HEK293 (cell line): Measurements from ENCODE around the gene HIPK2.

ENCODE experiments used
- CTCF ChIA-PET: fragments of 350-600 bp; formaldehyde crosslinking; extraction: SDS; loops from one replicate; lab custom pipeline; 2021; ENCODE audit warnings: antibody characterized with exemption; lab: Yijun Ruan, JAX
- POLR2A ChIA-PET: fragments of 300-600 bp; formaldehyde crosslinking; extraction: SDS; loops from one replicate; lab custom pipeline; 2020; ENCODE audit warnings: antibody characterized with exemption, inconsistent platforms; lab: Yijun Ruan, JAX
- H3K27ac ChIP-seq: fragments of 200-500 bp; sonication (Bioruptor generic); 2 replicates; pipeline ENCODE4 v1.5.1; 2014; ENCODE audit warnings: low read depth, low read length, control low read depth, inconsistent platforms; ENCODE audit errors: extremely low read depth
- H3K36me3 ChIP-seq, 2 experiments: fragments of 200-500 bp in 1 of 2; sonication (Bioruptor generic) in 1 of 2; 1 replicate in 1 of 2; 2 replicates in 1 of 2; pipeline ENCODE4 v1.5.1; 2014 to 2017; ENCODE audit warnings: inconsistent platforms in 2 of 2, low read length in 2 of 2; ENCODE audit not compliant: control insufficient read depth in 2 of 2, insufficient read depth in 1 of 2
- H3K4me1 ChIP-seq: fragments of 200-500 bp; sonication (Bioruptor generic); 2 replicates; pipeline ENCODE4 v1.5.1; 2014; ENCODE audit warnings: mild to moderate bottlenecking, low read length, inconsistent platforms; ENCODE audit not compliant: control insufficient read depth, insufficient read depth
- H3K4me3 ChIP-seq: 2 replicates; pipeline ENCODE4 v1.5.1; 2011; ENCODE audit warnings: low read depth, mild to moderate bottlenecking, control low read depth, low read length, moderate library complexity
- H3K9me3 ChIP-seq: fragments of 200-500 bp; sonication (Bioruptor generic); 2 replicates; pipeline ENCODE4 v1.5.1; 2014; ENCODE audit warnings: low read depth, low read length, inconsistent platforms; ENCODE audit not compliant: control insufficient read depth, insufficient read depth
- GFI1B ChIP-seq: fragments of 450-650 bp; formaldehyde crosslinking; IDR thresholded peaks from 2 replicates; pipeline ENCODE4 v1.5.1; 2016; ENCODE audit warnings: missing biosample characterization, missing genetic modification characterization
- GLIS2 ChIP-seq: fragments of 450-650 bp; formaldehyde crosslinking; IDR thresholded peaks from 2 replicates; pipeline ENCODE4 v1.5.1; 2016; ENCODE audit warnings: missing biosample characterization, missing genetic modification characterization
- HOXD13 ChIP-seq: sonication (generic); formaldehyde crosslinking; IDR thresholded peaks from 2 replicates; pipeline ENCODE4 v1.8.0; 2022; ENCODE audit warnings: missing genetic modification reagents, borderline replicate concordance
- SP2 ChIP-seq: fragments of 450-650 bp; formaldehyde crosslinking; IDR thresholded peaks from 2 replicates; pipeline ENCODE4 v1.5.1; 2016; ENCODE audit warnings: missing biosample characterization, missing genetic modification characterization
- TCF7L2 ChIP-seq: IDR thresholded peaks from 2 replicates; pipeline ENCODE4 v1.6.1; 2011; ENCODE audit warnings: low read depth, mild to moderate bottlenecking, inconsistent platforms, low read length, moderate library complexity, borderline replicate concordance
- YY2 ChIP-seq: fragments of 450-650 bp; formaldehyde crosslinking; IDR thresholded peaks from 2 replicates; pipeline ENCODE4 v1.5.1; 2016; ENCODE audit warnings: missing biosample characterization, missing genetic modification characterization
- ZBTB17 ChIP-seq: fragments of 450-650 bp; formaldehyde crosslinking; IDR thresholded peaks from 2 replicates; pipeline ENCODE4 v1.5.1; 2016; ENCODE audit warnings: missing biosample characterization, missing genetic modification characterization
- ZEB2 ChIP-seq: fragments of 450-650 bp; formaldehyde crosslinking; IDR thresholded peaks from 2 replicates; pipeline ENCODE4 v1.5.1; 2016; ENCODE audit warnings: missing biosample characterization, missing genetic modification characterization
- ZFP37 ChIP-seq: fragments of 450-650 bp; formaldehyde crosslinking; IDR thresholded peaks from 2 replicates; pipeline ENCODE4 v1.5.1; 2016; ENCODE audit warnings: missing biosample characterization, missing genetic modification characterization
- ZNF121 ChIP-seq: fragments of 450-650 bp; formaldehyde crosslinking; IDR thresholded peaks from 2 replicates; pipeline ENCODE4 v1.5.1; 2016; ENCODE audit warnings: missing biosample characterization, missing genetic modification characterization
- ZNF133 ChIP-seq: fragments of 450-650 bp; formaldehyde crosslinking; IDR thresholded peaks from 2 replicates; pipeline ENCODE4 v1.5.1; 2016; ENCODE audit warnings: missing biosample characterization, missing genetic modification characterization
- ZNF148 ChIP-seq: fragments of 450-650 bp; formaldehyde crosslinking; IDR thresholded peaks from 2 replicates; pipeline ENCODE4 v1.5.0; 2017; ENCODE audit warnings: missing biosample characterization, missing genetic modification characterization, borderline replicate concordance
- ZNF175 ChIP-seq: fragments of 450-650 bp; formaldehyde crosslinking; IDR thresholded peaks from 2 replicates; pipeline ENCODE4 v1.5.1; 2016; ENCODE audit warnings: missing biosample characterization, missing genetic modification characterization
- ZNF184 ChIP-seq: fragments of 450-650 bp; IDR thresholded peaks from 2 replicates; pipeline ENCODE4 v1.5.1; 2018; ENCODE audit warnings: missing biosample characterization, mild to moderate bottlenecking, missing genetic modification characterization
- ZNF211 ChIP-seq: fragments of 450-650 bp; formaldehyde crosslinking; IDR thresholded peaks from 2 replicates; pipeline ENCODE4 v1.5.1; 2016; ENCODE audit warnings: low read depth, missing biosample characterization, missing genetic modification characterization
- ZNF239 ChIP-seq: fragments of 450-650 bp; formaldehyde crosslinking; IDR thresholded peaks from 2 replicates; pipeline ENCODE4 v1.5.1; 2016; ENCODE audit warnings: missing biosample characterization, missing genetic modification characterization
- ZNF248 ChIP-seq: fragments of 450-650 bp; formaldehyde crosslinking; IDR thresholded peaks from 2 replicates; pipeline ENCODE4 v1.5.1; 2017; ENCODE audit warnings: missing biosample characterization, missing genetic modification characterization
- ZNF26 ChIP-seq: fragments of 450-650 bp; formaldehyde crosslinking; IDR thresholded peaks from 2 replicates; pipeline ENCODE4 v1.5.1; 2016; ENCODE audit warnings: missing biosample characterization, missing genetic modification characterization
- ZNF302 ChIP-seq: fragments of 450-650 bp; formaldehyde crosslinking; IDR thresholded peaks from 2 replicates; pipeline ENCODE4 v1.5.1; 2016; ENCODE audit warnings: missing biosample characterization, missing genetic modification characterization, low read depth
- ZNF341 ChIP-seq: fragments of 450-650 bp; formaldehyde crosslinking; IDR thresholded peaks from 2 replicates; pipeline ENCODE4; 2016; ENCODE audit warnings: low read depth, missing biosample characterization, missing genetic modification characterization
- ZNF350 ChIP-seq: fragments of 450-650 bp; formaldehyde crosslinking; IDR thresholded peaks from 2 replicates; pipeline ENCODE4 v1.5.0; 2017; ENCODE audit warnings: missing biosample characterization, mild to moderate bottlenecking, missing genetic modification characterization
- ZNF404 ChIP-seq: fragments of 450-650 bp; formaldehyde crosslinking; IDR thresholded peaks from 2 replicates; pipeline ENCODE4 v1.5.1; 2017; ENCODE audit warnings: missing biosample characterization, missing genetic modification characterization
- ZNF48 ChIP-seq: fragments of 450-650 bp; formaldehyde crosslinking; IDR thresholded peaks from 2 replicates; pipeline ENCODE4 v1.5.1; 2016; ENCODE audit warnings: missing biosample characterization, missing genetic modification characterization
- ZNF514 ChIP-seq: fragments of 450-650 bp; formaldehyde crosslinking; IDR thresholded peaks from 2 replicates; pipeline ENCODE4 v1.5.1; 2016; ENCODE audit warnings: missing biosample characterization, missing genetic modification characterization
- ZNF558 ChIP-seq: fragments of 450-650 bp; formaldehyde crosslinking; IDR thresholded peaks from 2 replicates; pipeline ENCODE4 v1.5.1; 2016; ENCODE audit warnings: missing biosample characterization, missing genetic modification characterization
- ZNF639 ChIP-seq: fragments of 450-650 bp; formaldehyde crosslinking; IDR thresholded peaks from 2 replicates; pipeline ENCODE4 v1.5.1; 2016; ENCODE audit warnings: missing biosample characterization, missing genetic modification characterization
- ZNF654 ChIP-seq: fragments of 450-650 bp; formaldehyde crosslinking; IDR thresholded peaks from 2 replicates; pipeline ENCODE4 v1.5.1; 2016; ENCODE audit warnings: low read depth, missing biosample characterization, missing genetic modification characterization
- ZSCAN18 ChIP-seq: fragments of 450-650 bp; formaldehyde crosslinking; IDR thresholded peaks from 2 replicates; pipeline ENCODE4 v1.5.1; 2016; ENCODE audit warnings: missing biosample characterization, missing genetic modification characterization
- ZSCAN5A ChIP-seq: fragments of 450-650 bp; formaldehyde crosslinking; IDR thresholded peaks from 2 replicates; pipeline ENCODE4 v1.5.1; 2016; ENCODE audit warnings: missing biosample characterization, missing genetic modification characterization

HIPK2 gene

GRCh38 chr7:139521439-139521838 lies 256.4 kb downstream of the HIPK2 start:
- no peaks in the 10 kb centered on the region for H3K9me3 ChIP-seq
- CTCF ChIA-PET: interaction anchor here (0.5 kb wide), 1 partner anchor 726 kb away, joined by 4 read pairs; no protein-coding TSS in a partner anchor
- TF ChIP-seq ZEB2 (tag by site-specific recombination): no peak
- no peak for TF ChIP-seq ZNF48 (tag by site-specific recombination)
- TF ChIP-seq ZNF184: no peak
- TF ChIP-seq ZBTB17 (tag by site-specific recombination): no peak
- TF ChIP-seq ZNF175 (tag by site-specific recombination): no peak
- no peak for TF ChIP-seq ZNF121
- no peak for TF ChIP-seq ZNF302
- TF ChIP-seq ZNF26: no peak
- TF ChIP-seq ZNF148 (tag by site-specific recombination): no peak
- TF ChIP-seq ZNF558 (tag by site-specific recombination): no peak
- TF ChIP-seq ZNF248: no peak
- TF ChIP-seq ZNF639: no peak
- TF ChIP-seq ZNF514 (tag by site-specific recombination): no peak
- no peak for TF ChIP-seq SP2 (tag by site-specific recombination)
- no peak for TF ChIP-seq ZNF350 (tag by site-specific recombination)
- POLR2A ChIA-PET: no interaction called here
- H3K27ac ChIP-seq: no peak overlapping the region
- no peak overlapping the region for H3K4me3 ChIP-seq
- H3K4me1 ChIP-seq: no peaks in the 10 kb centered on the region
- H3K36me3 ChIP-seq: no peaks in the 10 kb centered on the region

- H3K36me3 ChIP-seq: no peaks in the 10 kb centered on the region
- TF ChIP-seq ZNF404: no peak
- no peak for TF ChIP-seq ZNF341 (tag by site-specific recombination)
- TF ChIP-seq ZNF133 (tag by site-specific recombination): no peak
- no peak for TF ChIP-seq GLIS2 (tag by site-specific recombination)
- no peak for TF ChIP-seq TCF7L2
- no peak for TF ChIP-seq ZNF239
- no peak for TF ChIP-seq GFI1B (tag by site-specific recombination)
- no peak for TF ChIP-seq ZFP37 (tag by site-specific recombination)
- TF ChIP-seq ZSCAN5A: no peak
- TF ChIP-seq HOXD13 (CRISPR knock-in tag): no peak
- TF ChIP-seq ZNF211 (tag by site-specific recombination): no peak
- TF ChIP-seq YY2 (tag by site-specific recombination): no peak
- no peak for TF ChIP-seq ZSCAN18 (tag by site-specific recombination)
- TF ChIP-seq ZNF654: no peak
- H3K4me3 ChIP-seq: no peak overlapping the region
- POLR2A ChIA-PET: interaction anchor here (0.5 kb wide), 1 partner anchor 57 kb away, joined by 6 read pairs; no protein-coding TSS in a partner anchor
- CTCF ChIA-PET: no interaction called here
- no peaks in the 10 kb centered on the region for H3K9me3 ChIP-seq
- no peaks in the 10 kb centered on the region for H3K4me1 ChIP-seq
- no peak overlapping the region for H3K27ac ChIP-seq
Observed at GRCh38 chr7:139515266-139515665, 262.5 kb downstream of the HIPK2 start.
